Measurements from ENCODE around the gene SCYL1.
"Not testable (repeated sequence)": the region's sequence is repeated elsewhere in the genome, so short reads cannot be mapped to it uniquely, and the experiment has no call there.

SCYL1 gene

GRCh38 chr11:65553301-65554001 lies 28.6 kb downstream of the SCYL1 start:
- peak in 1 of 2 donors; percentile 48 for DNase-seq (ENCODE audit: low read depth in 2 of 2)

- DNase-seq (ENCODE audit: low read depth in 2 of 2) = no peak
Observed at GRCh38 chr11:65554057-65554818, 29.4 kb downstream of the SCYL1 start.

GRCh38 chr11:65554842-65555430 lies 30.1 kb downstream of the SCYL1 start:
- DNase-seq (ENCODE audit: low read depth in 2 of 2) = no peak

- DNase-seq (ENCODE audit: low read depth in 2 of 2) = no peak
Observed at GRCh38 chr11:65555693-65556231, 30.9 kb downstream of the SCYL1 start.

GRCh38 chr11:65556470-65557279 lies 31.8 kb downstream of the SCYL1 start:
- DNase-seq (ENCODE audit: low read depth in 2 of 2) = no peak

- no peak for DNase-seq (ENCODE audit: low read depth in 2 of 2)
Observed at GRCh38 chr11:65557280-65558001, 32.6 kb downstream of the SCYL1 start.

GRCh38 chr11:65558002-65558929 lies 33.4 kb downstream of the SCYL1 start, which contains the start of gene LTBP3:
TSS of gene LTBP3 (minus strand) at chr11:65558359. CDS start at chr11:65557959, 400 bp downstream.
- DNase-seq (ENCODE audit: low read depth in 2 of 2) = no peak

- DNase-seq (ENCODE audit: low read depth in 2 of 2) = no peak
Observed at GRCh38 chr11:65558930-65559509, 34.1 kb downstream of the SCYL1 start.

- no peak for DNase-seq (ENCODE audit: low read depth in 2 of 2)
Observed at GRCh38 chr11:65559535-65559934, 34.7 kb downstream of the SCYL1 start.

GRCh38 chr11:65559951-65560537 lies 35.2 kb downstream of the SCYL1 start:
- DNase-seq (ENCODE audit: low read depth in 2 of 2) = no peak

- no peak for DNase-seq (ENCODE audit: low read depth in 2 of 2)
Observed at GRCh38 chr11:65560555-65561418, 35.9 kb downstream of the SCYL1 start.

GRCh38 chr11:65562020-65562419 lies 37.1 kb downstream of the SCYL1 start:
- DNase-seq (ENCODE audit: low read depth in 2 of 2) = no peak

- DNase-seq (ENCODE audit: low read depth in 2 of 2) = no peak
Observed at GRCh38 chr11:65562788-65563187, 37.9 kb downstream of the SCYL1 start.

GRCh38 chr11:65563601-65564000 lies 38.7 kb downstream of the SCYL1 start:
- no peak for DNase-seq (ENCODE audit: low read depth in 2 of 2)

GRCh38 chr11:65564879-65565559 lies 40.1 kb downstream of the SCYL1 start:
- DNase-seq (ENCODE audit: low read depth in 2 of 2) = not testable (repeated sequence)

- no peak for DNase-seq (ENCODE audit: low read depth in 2 of 2)
Observed at GRCh38 chr11:65565624-65566453, 41.0 kb downstream of the SCYL1 start.

Measured in stimulated activated CD8-positive, alpha-beta memory T cell treated with anti-CD3 and anti-CD28 coated beads, Interleukin-7, amount 100 ng/mL, for 1 hour (primary cell).